ENCODE results near the gene ZNF423.

The ZNF423 gene

GRCh38 chr16:49534901-49535610, 320.9 kb downstream of the ZNF423 start:
- DNase-seq (ENCODE audit: low spot score), result no peak
- Histone ChIP-seq H3K27ac (no peak overlapping the region), H3K4me3 (no peak overlapping the region)
- TF ChIP-seq, protein P1, sequence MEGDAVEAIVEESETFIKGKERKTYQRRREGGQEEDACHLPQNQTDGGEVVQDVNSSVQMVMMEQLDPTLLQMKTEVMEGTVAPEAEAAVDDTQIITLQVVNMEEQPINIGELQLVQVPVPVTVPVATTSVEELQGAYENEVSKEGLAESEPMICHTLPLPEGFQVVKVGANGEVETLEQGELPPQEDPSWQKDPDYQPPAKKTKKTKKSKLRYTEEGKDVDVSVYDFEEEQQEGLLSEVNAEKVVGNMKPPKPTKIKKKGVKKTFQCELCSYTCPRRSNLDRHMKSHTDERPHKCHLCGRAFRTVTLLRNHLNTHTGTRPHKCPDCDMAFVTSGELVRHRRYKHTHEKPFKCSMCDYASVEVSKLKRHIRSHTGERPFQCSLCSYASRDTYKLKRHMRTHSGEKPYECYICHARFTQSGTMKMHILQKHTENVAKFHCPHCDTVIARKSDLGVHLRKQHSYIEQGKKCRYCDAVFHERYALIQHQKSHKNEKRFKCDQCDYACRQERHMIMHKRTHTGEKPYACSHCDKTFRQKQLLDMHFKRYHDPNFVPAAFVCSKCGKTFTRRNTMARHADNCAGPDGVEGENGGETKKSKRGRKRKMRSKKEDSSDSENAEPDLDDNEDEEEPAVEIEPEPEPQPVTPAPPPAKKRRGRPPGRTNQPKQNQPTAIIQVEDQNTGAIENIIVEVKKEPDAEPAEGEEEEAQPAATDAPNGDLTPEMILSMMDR (IDR thresholded peaks at IDR 0.05), result no peak

DNA sequence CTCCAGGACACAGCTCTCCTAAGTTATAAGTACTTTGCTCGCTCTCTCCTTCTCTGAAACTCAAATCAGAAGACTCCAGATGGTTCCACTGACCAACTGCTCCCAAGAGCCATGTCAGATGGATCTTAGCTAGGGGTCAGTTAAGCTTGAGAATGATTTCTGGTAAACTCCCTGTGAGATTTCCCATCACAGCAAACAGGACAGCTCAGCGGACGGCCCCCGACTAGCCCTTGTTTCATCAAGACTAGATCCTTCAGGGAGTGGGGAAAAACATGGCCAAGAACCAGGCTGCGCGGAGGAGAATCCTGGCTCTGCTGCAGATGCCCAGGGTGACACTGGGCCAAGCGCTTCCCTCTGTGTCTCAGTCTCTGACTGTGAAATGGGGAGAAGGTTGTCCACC, 322.5 kb downstream of the ZNF423 start:
- DNase-seq (ENCODE audit: low spot score), result no peak
- TF ChIP-seq, protein P1 (IDR thresholded peaks at IDR 0.05), result no peak
- Histone ChIP-seq H3K27ac (no peak overlapping the region), H3K4me3 (no peak overlapping the region)

DNA sequence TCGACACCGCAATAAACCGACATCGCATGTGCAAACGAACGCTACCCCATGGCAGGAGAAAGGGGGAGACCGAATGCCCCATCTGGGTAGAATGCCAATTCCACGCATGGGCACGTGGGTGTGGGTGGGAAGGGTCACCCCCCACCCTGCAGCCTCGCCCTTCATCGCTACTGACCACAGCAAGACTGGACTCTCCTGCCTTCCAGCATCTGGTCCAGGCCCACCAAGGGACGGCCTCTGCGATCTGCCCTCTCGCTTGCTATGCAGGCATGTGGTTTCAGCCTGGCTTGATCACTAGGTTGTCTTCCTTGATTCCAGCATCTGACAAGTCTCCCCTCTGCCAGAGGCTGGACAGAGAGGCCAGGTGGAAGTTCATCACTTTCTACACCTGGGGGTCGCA, 323.0 kb downstream of the ZNF423 start:
- DNase-seq (ENCODE audit: low spot score), result no peak
- Histone ChIP-seq H3K27ac (no peak overlapping the region), H3K4me3 (no peak overlapping the region)
- TF ChIP-seq, protein P1 (IDR thresholded peaks at IDR 0.05), result no peak

DNA sequence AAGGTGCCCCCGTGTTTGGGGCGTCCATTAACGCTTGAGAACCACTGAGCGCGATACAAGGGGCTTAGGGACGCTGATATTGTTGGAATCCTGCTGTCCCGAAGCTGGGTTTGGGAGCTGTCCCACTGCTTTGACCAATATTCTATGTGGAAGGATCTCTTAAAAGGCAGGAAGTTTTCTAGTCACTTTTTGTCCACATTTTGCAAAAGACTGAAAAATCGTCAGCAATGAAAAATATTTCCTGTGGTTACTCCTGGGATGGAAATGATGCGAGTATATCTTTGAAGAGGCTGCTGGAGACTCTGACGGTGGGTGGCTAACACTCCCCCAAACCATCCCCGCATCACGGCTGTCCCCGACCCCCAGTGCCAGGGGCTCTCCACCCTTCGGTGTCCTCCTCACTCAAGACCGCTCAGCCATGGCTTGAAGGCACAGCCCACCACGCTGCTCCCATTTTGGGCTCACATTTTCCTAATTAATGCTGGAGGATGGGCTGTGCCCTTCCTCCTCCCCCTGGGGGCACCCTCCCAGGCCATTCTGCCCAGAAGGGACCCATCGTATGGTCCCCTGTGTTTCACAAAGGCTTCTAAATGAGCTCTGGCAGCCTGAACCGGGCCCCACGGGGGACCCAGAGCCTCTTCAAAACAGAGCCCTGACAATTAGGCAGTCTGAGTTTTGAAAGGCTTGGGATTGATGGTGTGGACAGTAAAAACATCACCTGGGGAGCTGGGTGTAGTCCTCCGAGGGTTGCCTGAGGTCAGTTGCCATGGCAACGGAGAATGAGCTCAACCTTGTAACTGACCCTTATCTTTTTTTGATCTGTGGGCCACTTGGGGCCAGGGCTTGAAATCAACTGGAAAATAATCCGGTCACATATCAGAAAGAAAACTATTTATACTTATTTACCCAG, 323.7 kb downstream of the ZNF423 start:
- no peak for DNase-seq (ENCODE audit: low spot score)
- TF ChIP-seq, protein P1 (IDR thresholded peaks at IDR 0.05), result no peak
- H3K27ac ChIP-seq, result no peak overlapping the region
- H3K4me3 ChIP-seq, result no peak overlapping the region

- no peak for DNase-seq (ENCODE audit: low spot score)
- TF ChIP-seq, protein P1 (IDR thresholded peaks at IDR 0.05), result no peak
- H3K27ac ChIP-seq, result no peak overlapping the region
- H3K4me3 ChIP-seq, result no peak overlapping the region
Measured at GRCh38 chr16:49531425-49531824, 324.5 kb downstream of the ZNF423 start.

GRCh38 chr16:49530427-49530970, 325.4 kb downstream of the ZNF423 start:
- TF ChIP-seq, protein P1 (IDR thresholded peaks at IDR 0.05), result no peak
- H3K27ac ChIP-seq, result no peak overlapping the region
- no peak for DNase-seq (ENCODE audit: low spot score)
- H3K4me3 ChIP-seq, result no peak overlapping the region
